Stimulated activated CD8-positive, alpha-beta memory T cell treated with anti-CD3 and anti-CD28 coated beads, Interleukin-15, amount 100 ng/mL, for 24 hours (primary cell): Measurements from ENCODE around the gene THBS4.

Experiments
- DNase-seq: peaks from one replicate; pipeline ENCODE4 v3.0.0-alpha.2; 2020; ENCODE audit warnings: low read depth

THBS4 gene

DNA sequence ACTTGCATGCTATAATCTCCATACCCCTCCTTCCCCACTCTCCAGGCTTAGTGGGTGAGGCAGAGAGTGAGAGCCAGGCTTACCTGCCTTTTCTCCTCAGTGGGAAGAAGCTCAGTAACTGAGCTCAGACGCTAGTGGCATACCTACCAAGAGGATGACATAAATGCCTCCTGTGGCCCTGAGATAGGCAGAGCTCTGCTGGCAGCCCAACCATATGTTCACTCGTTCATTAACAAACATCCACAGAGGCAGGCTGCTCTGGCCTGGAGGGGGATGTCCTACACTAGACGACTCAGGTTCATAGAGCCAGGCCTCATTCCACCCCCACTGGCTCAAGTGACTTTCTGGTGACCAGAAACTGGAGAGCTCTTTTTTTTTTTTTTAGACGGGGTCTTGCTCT, 81.3 kb downstream of the THBS4 start:
- no peak for DNase-seq

DNA sequence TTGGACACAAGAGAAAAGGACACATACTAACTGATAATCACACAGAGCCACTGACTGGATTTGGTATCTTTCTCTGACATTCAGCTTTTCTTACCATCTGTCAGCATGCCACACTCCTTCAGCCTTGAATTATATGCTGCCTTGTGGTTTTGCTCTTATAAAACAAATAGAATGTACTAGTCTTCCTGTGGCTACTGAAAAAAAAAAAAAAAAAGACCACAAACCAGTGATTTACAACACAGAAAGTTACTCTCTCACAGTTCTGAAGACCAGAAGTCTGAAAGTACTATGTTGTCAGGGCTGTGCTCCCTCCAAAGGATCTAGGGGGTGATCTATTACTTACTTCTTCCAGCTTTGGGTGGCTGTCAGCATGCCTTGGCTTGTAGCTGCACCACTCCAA, 82.3 kb downstream of the THBS4 start:
- DNase-seq: no peak

DNA sequence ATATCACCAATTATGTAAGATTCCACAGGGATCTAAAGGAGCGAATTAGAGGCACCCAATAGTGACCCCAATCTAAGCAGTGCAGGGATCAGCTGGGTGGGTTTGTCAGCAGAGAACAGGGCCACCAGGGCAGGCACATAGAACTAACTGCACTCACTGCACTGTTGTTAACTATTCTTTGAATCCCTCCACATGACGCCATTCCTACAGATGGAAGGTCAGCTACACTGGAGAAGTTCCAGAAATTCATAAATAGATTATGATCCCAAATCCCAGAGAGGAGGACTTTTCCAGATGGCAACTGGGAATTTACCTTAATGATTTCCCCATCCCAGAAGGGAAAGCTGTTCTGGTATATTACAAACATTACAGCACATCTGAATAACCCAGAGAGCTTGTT, 84.2 kb downstream of the THBS4 start:
- no peak for DNase-seq

DNA sequence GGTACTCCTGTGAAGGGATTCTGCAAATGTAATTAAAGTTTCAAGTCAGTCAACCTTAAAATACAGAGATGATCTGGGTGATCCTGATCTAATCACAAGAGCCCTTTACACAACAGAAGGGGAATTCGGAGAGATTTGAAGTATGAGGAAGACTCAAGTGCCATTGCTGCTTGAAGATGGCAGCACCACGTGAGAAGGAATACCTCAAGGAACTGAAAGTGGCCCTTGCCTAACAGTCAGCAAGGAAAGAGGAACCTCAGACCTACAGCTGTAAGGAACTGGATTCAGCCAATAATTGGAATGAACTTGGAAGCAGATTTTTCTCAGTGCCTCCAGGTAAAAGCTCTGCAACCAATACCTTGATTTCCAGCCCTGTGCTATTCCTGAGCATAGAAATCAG, 87.4 kb downstream of the THBS4 start:
- DNase-seq: no peak

DNA sequence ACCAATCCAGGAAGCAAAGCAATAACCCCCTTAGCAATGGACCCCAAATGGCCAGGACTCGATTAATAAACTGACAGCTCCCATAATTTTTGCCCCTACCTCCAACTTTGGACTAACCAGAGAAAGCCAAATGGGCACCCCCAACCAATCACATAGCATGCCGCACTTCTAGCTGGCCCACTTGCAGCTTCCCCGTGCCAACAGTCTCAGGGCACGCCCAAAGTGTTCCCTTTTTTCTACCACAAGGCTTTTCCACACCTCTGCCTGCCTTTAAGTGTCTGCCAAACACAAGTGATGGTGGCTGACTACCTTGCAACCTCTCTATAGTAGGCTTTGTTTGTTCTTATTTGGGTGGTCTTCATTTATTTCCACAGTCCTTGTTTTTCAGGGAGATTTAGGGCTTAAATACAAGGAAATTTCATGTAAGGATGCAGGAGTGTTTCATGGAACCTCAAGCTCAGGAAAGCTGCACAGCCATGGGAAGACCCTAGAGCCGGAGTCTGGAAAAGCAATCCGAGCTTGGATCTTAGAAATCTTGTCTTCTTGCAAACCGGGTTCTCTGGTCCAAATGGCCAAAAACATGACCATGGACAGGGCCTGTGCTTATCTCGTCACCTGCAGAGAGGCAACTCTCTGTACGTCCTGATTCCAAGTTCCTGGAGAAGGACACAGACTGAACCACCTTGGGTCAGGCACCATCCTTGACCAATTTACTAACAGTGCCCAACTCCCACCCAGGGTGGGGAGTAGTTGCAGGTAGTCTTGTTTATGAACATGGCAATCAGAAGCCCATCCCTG, 89.2 kb downstream of the THBS4 start:
- DNase-seq: no peak

DNA sequence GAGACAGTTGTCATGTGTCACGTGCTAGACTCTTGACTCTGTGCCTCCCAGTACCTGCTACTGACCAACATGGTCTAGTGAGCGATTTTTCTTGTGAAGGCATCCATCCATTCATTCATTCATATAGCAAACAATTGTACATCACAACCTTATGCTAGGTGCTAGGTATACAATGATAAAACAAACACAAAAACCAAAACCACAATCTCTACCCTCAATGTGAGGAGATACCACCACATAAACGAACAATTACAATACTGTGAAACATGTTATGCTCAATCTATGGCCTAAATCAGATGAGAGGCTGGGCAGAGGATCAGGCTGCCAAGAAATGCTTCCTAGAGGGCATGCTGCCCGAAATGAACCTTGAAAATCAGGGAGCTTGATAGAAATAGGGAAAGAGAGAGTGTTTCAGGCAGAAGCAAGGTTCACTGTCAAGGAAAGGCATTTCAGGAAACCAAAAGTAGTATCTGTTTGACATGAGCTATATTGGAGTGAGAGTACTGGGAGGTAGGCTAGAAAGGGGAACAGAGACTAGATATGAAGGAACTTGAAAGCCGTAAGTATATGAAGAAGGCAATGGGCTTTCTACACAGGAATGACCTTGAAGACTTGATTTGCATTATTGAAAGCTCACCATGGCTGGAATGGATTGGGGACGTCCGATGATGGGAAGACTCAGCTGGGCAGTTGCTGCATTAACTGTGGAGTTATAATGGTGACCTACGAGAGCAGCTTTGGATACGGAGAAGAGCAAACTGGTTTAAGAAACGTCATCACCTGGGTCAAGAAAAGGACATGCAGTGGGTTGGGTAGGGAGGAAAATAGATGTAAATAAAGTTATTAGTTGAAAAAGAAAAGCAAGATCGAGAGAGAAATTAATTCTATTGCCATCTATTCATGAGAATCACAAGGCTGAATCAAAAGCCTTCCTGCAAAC, 90.1 kb downstream of the THBS4 start:
- no peak for DNase-seq

DNA sequence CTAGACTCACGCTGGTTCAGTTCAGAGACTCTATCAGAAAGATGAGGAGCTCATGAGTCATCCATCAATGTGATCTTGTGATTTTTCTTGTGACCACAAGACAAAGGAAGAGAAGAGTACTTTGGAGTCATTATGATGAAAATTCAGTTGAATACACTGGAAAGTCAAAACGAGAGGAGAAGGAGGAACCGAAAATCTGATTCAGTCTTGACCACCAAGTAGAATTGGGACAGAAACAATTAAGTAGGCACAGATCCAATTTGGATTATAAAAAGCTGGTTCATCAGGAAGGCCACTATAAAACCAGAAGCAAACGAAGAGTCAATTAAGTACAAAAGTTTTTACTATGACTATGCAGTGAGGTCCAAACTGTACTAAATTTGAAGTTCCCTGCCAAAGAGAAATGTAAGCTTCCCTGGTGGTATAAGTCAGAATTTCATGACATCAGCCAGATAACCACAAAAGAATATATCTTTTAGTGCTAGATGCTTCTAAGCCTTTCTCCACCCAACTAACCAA, 90.9 kb downstream of the THBS4 start:
- no peak for DNase-seq

DNA sequence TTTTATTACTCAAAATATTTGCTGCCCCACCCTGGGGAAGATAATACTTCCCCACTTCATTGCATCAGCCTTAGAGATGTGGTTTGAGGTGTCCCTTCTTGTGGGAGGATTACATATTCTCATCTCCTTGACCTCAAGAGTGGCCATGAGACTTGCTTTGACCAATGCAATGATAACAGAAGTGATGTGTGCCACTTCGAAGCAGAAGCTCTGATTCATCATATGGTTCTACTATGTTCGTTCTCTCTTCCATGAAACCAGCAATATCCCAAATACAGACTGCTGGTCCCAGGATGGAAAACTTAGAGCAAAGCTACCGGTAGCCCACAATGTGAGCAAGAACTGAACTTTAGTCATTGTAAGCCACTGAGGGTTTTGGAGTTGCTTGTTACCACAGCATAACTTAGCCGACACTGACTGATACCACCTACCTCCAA, 92.0 kb downstream of the THBS4 start:
- no peak for DNase-seq

DNA sequence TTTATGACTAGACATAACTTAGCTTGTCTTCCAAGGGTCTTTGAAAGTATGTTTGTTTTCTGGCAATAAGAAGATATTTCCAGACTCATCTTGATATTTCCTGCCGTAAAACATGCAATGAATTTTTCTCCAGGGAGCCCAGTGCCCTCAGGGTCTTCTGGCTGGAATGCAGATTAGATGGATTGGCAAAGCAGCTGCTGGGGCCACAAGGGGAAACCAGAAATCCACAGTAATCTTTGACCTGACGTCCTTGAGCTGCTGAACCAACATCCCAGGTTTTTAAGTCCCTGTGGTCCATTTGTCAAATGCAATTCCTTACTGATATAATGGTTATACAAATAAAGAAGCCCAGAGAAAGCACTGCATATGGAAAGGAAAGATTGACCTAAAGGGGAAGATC, 93.0 kb downstream of the THBS4 start:
- DNase-seq: no peak

DNA sequence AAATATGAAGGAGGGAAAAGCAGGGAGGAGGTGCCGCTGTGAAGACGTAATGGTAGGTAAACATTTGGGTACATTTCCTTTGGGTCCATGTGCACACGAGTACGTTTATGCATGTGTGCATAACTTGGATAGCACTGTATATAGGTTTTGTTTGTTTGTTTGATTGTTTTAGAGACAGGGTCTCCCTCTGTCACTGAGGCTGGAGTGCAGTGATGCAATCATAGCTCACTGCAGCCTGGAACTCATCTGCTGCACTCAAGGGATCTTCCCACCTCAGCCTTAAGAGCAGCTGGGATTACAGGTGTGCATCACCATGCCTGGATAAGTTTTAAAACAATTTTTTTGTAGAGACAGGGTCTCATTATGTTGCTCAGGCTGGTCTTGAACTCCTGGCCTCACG, 94.0 kb downstream of the THBS4 start:
- no peak for DNase-seq
